Measurements from ENCODE around the gene SEPTIN5.

SEPTIN5 gene

GRCh38 chr22:19719050-19719482, 4.8 kb downstream of the SEPTIN5 start:
- H3K9me2 ChIP-seq (replicated peaks; ENCODE audit: insufficient read depth, low read length) = no peaks in the 10 kb centered on the region
- no peak overlapping the region for H3K4me2 ChIP-seq (ENCODE audit: low read depth, low read length, poor library complexity, severe bottlenecking)
- no peaks in the 10 kb centered on the region for H3K27me3 ChIP-seq (ENCODE audit: low read length)
- no peaks in the 10 kb centered on the region for H3K9me3 ChIP-seq (ENCODE audit: insufficient read depth, low read length)
- H3K9ac ChIP-seq (ENCODE audit: low read length) = no peak overlapping the region
- H3K79me2 ChIP-seq (ENCODE audit: insufficient read depth, low read length) = no peaks in the 10 kb centered on the region
- H3K36me3 ChIP-seq (ENCODE audit: low read length) = no peaks in the 10 kb centered on the region
- H3F3A ChIP-seq (ENCODE audit: insufficient read depth) = no peaks in the 10 kb centered on the region
- H2AFZ ChIP-seq (ENCODE audit: low read depth, low read length, severe bottlenecking) = no peak overlapping the region
- no peak for TF ChIP-seq EZH2phosphoT487 (conservative IDR thresholded peaks at IDR 0.05; ENCODE audit: low read length)
- TF ChIP-seq, protein P1, sequence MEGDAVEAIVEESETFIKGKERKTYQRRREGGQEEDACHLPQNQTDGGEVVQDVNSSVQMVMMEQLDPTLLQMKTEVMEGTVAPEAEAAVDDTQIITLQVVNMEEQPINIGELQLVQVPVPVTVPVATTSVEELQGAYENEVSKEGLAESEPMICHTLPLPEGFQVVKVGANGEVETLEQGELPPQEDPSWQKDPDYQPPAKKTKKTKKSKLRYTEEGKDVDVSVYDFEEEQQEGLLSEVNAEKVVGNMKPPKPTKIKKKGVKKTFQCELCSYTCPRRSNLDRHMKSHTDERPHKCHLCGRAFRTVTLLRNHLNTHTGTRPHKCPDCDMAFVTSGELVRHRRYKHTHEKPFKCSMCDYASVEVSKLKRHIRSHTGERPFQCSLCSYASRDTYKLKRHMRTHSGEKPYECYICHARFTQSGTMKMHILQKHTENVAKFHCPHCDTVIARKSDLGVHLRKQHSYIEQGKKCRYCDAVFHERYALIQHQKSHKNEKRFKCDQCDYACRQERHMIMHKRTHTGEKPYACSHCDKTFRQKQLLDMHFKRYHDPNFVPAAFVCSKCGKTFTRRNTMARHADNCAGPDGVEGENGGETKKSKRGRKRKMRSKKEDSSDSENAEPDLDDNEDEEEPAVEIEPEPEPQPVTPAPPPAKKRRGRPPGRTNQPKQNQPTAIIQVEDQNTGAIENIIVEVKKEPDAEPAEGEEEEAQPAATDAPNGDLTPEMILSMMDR (IDR thresholded peaks at IDR 0.05; ENCODE audit: insufficient read depth, low read length, poor library complexity, severe bottlenecking) = no peak
- no peak overlapping the region for H3K4me3 ChIP-seq (ENCODE audit: insufficient read depth, low read length, poor library complexity, severe bottlenecking)
- H4K20me1 ChIP-seq (ENCODE audit: low read depth, low read length) = no peaks in the 10 kb centered on the region
- H3K27ac ChIP-seq (ENCODE audit: low read depth, low read length) = no peak overlapping the region

GRCh38 chr22:19719488-19720021, 5.3 kb downstream of the SEPTIN5 start:
- no peak for TF ChIP-seq EZH2phosphoT487 (conservative IDR thresholded peaks at IDR 0.05; ENCODE audit: low read length)
- TF ChIP-seq, protein P1 (IDR thresholded peaks at IDR 0.05; ENCODE audit: insufficient read depth, low read length, poor library complexity, severe bottlenecking) = no peak

GRCh38 chr22:19720150-19720827, 6.0 kb downstream of the SEPTIN5 start:
- H2AFZ ChIP-seq (ENCODE audit: low read depth, low read length, severe bottlenecking) = no peak overlapping the region
- no peak overlapping the region for H3K9ac ChIP-seq (ENCODE audit: low read length)
- H3K27ac ChIP-seq (ENCODE audit: low read depth, low read length) = no peak overlapping the region
- H3K9me2 ChIP-seq (replicated peaks; ENCODE audit: insufficient read depth, low read length) = no peaks in the 10 kb centered on the region
- H3K27me3 ChIP-seq (ENCODE audit: low read length) = no peaks in the 10 kb centered on the region
- H3K36me3 ChIP-seq (ENCODE audit: low read length) = no peaks in the 10 kb centered on the region
- no peak overlapping the region for H3K4me2 ChIP-seq (ENCODE audit: low read depth, low read length, poor library complexity, severe bottlenecking)
- TF ChIP-seq, protein P1 (IDR thresholded peaks at IDR 0.05; ENCODE audit: insufficient read depth, low read length, poor library complexity, severe bottlenecking) = no peak
- no peak for TF ChIP-seq EZH2phosphoT487 (conservative IDR thresholded peaks at IDR 0.05; ENCODE audit: low read length)
- no peaks in the 10 kb centered on the region for H4K20me1 ChIP-seq (ENCODE audit: low read depth, low read length)
- H3F3A ChIP-seq (ENCODE audit: insufficient read depth) = no peaks in the 10 kb centered on the region
- H3K4me3 ChIP-seq (ENCODE audit: insufficient read depth, low read length, poor library complexity, severe bottlenecking) = no peak overlapping the region
- H3K79me2 ChIP-seq (ENCODE audit: insufficient read depth, low read length) = no peaks in the 10 kb centered on the region
- H3K9me3 ChIP-seq (ENCODE audit: insufficient read depth, low read length) = no peaks in the 10 kb centered on the region

More at GRCh38 chr22:19719488-19720021, 5.3 kb downstream of the SEPTIN5 start:
- no peak overlapping the region for H2AFZ ChIP-seq (ENCODE audit: low read depth, low read length, severe bottlenecking)
- H3K9me2 ChIP-seq (replicated peaks; ENCODE audit: insufficient read depth, low read length) = no peaks in the 10 kb centered on the region
- H3K9ac ChIP-seq (ENCODE audit: low read length) = no peak overlapping the region
- no peaks in the 10 kb centered on the region for H3K27me3 ChIP-seq (ENCODE audit: low read length)
- H3K79me2 ChIP-seq (ENCODE audit: insufficient read depth, low read length) = no peaks in the 10 kb centered on the region
- no peaks in the 10 kb centered on the region for H3F3A ChIP-seq (ENCODE audit: insufficient read depth)
- H3K4me3 ChIP-seq (ENCODE audit: insufficient read depth, low read length, poor library complexity, severe bottlenecking) = no peak overlapping the region
- no peak overlapping the region for H3K27ac ChIP-seq (ENCODE audit: low read depth, low read length)
- H3K9me3 ChIP-seq (ENCODE audit: insufficient read depth, low read length) = no peaks in the 10 kb centered on the region
- no peaks in the 10 kb centered on the region for H3K36me3 ChIP-seq (ENCODE audit: low read length)
- H4K20me1 ChIP-seq (ENCODE audit: low read depth, low read length) = no peaks in the 10 kb centered on the region
- no peak overlapping the region for H3K4me2 ChIP-seq (ENCODE audit: low read depth, low read length, poor library complexity, severe bottlenecking)

All from SU-DHL-6 (cell line).